NB4 (cell line): ENCODE measurements around the gene SLC25A18.

Source experiments
- MYC ChIP-seq: IDR thresholded peaks from 2 replicates; pipeline ENCODE4 v1.6.1; 2011; ENCODE audit warnings: low read depth, low read length
- TF ChIP-seq, protein P1 (sequence below): IDR thresholded peaks from one replicate; pipeline ENCODE4 v1.5.1; 2012; ENCODE audit warnings: low read depth, low read length
- TF ChIP-seq, protein P2 (sequence below): IDR thresholded peaks from 2 replicates; pipeline ENCODE4 v1.6.1; 2011; ENCODE audit warnings: low read depth, low read length

DNA sequence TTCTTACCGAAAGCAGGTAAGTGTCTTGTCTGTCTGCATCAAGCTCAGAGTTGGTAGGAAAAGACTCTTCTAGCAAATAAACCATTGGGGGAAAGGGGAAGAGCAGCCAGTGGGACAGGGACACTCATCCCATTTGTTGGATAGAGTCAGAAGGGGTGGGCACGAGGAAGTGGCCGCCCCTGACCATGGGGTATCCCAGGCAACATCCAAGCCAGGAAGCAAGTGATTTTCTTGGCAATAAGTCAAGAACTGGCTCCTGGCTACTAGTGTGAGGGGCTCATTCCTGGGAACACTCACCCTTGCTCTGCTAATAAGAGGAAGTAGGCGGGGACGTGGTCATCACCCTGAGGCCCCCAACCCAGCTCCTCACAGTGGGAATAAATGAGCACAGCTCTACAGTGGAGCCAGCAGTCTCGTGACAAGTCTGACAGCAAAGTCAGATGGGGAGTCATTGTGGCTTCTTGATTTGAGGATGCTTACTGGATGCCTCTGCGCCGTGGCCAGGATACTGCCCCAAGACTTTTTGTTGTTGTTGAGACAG, 6.7 kb downstream of the SLC25A18 start:
- TF ChIP-seq, protein P1, sequence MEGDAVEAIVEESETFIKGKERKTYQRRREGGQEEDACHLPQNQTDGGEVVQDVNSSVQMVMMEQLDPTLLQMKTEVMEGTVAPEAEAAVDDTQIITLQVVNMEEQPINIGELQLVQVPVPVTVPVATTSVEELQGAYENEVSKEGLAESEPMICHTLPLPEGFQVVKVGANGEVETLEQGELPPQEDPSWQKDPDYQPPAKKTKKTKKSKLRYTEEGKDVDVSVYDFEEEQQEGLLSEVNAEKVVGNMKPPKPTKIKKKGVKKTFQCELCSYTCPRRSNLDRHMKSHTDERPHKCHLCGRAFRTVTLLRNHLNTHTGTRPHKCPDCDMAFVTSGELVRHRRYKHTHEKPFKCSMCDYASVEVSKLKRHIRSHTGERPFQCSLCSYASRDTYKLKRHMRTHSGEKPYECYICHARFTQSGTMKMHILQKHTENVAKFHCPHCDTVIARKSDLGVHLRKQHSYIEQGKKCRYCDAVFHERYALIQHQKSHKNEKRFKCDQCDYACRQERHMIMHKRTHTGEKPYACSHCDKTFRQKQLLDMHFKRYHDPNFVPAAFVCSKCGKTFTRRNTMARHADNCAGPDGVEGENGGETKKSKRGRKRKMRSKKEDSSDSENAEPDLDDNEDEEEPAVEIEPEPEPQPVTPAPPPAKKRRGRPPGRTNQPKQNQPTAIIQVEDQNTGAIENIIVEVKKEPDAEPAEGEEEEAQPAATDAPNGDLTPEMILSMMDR, result no peak
- TF ChIP-seq, protein P2, sequence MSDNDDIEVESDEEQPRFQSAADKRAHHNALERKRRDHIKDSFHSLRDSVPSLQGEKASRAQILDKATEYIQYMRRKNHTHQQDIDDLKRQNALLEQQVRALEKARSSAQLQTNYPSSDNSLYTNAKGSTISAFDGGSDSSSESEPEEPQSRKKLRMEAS, result no peak
- TF ChIP-seq MYC, result no peak
